ENCODE data around the gene GPX5. TPM values are rescaled to one million over a fixed set of nuclear protein-coding genes. Genes with fewer than 3 reads are reported as not detected.

The GPX5 gene
- total RNA-seq, 2 donors from 2014 or later, result not detected

GRCh38 chr6:28565823-28566526 lies 40.3 kb downstream of the GPX5 start:
- H3K27ac ChIP-seq, result peak overlapping the region in 1 of 4 donors; percentile 34
- intact Hi-C loops (cut with DNase I), result no loop called here
- no peaks in the 10 kb centered on the region for H3K4me1 ChIP-seq
- H3K36me3 ChIP-seq (replicated peaks in 1 of 2; ENCODE audit: insufficient read depth in 1 of 2, low read depth in 2 of 2), result no peaks in the 10 kb centered on the region
- DNase-seq, result no peak
- no peaks in the 10 kb centered on the region for H3K27me3 ChIP-seq
- H3K9me3 ChIP-seq, result no peaks in the 10 kb centered on the region
- WGBS, 2 donors, result 25 to 29% methylated on average over 7 of the region's 7 CpGs
- ATAC-seq, result no peak
- TF ChIP-seq, protein P1, sequence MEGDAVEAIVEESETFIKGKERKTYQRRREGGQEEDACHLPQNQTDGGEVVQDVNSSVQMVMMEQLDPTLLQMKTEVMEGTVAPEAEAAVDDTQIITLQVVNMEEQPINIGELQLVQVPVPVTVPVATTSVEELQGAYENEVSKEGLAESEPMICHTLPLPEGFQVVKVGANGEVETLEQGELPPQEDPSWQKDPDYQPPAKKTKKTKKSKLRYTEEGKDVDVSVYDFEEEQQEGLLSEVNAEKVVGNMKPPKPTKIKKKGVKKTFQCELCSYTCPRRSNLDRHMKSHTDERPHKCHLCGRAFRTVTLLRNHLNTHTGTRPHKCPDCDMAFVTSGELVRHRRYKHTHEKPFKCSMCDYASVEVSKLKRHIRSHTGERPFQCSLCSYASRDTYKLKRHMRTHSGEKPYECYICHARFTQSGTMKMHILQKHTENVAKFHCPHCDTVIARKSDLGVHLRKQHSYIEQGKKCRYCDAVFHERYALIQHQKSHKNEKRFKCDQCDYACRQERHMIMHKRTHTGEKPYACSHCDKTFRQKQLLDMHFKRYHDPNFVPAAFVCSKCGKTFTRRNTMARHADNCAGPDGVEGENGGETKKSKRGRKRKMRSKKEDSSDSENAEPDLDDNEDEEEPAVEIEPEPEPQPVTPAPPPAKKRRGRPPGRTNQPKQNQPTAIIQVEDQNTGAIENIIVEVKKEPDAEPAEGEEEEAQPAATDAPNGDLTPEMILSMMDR (IDR thresholded peaks at IDR 0.05), result no peak
- TF ChIP-seq POLR2A (IDR thresholded peaks at IDR 0.05), result no peak
- H3K4me3 ChIP-seq, result no peak overlapping the region

DNA sequence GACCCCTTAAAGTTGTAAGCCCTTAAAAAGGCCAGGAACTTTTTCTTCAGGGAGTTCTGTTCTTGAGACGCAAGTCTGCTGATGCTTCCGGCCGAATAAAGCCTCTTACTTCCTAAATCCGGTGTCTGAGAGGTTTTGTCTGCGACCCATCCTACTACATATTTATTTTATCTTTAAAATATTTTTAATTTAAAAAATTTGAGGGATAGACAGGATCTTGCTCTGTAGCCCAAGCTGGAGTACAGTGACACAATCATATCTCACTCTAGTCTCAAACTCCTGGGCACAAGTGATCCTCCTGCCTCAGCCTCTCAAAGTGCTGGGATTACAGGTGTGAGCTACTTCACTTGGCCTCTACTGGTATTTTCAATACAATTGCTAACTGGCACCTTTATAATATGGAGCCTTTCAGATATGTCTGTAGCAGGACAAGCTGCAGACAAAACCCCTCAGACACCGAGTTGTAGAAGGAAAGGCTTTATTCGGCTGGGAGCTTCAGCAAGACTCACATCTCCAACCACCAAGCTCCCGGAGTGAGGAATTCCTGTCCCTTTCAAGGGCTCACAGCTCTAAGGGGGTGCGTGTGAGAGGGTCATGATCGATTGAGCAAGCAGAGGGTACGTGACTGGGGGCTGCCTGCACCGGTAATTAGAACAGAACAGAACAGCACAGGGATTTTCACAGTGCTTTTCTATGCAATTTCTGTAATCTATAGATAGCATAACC lies 41.0 kb downstream of the GPX5 start:
- H3K27me3 ChIP-seq, result no peaks in the 10 kb centered on the region
- TF ChIP-seq, protein P1 (IDR thresholded peaks at IDR 0.05), result no peak
- TF ChIP-seq POLR2A (IDR thresholded peaks at IDR 0.05), result no peak
- H3K9me3 ChIP-seq, result no peaks in the 10 kb centered on the region
- no peak overlapping the region for H3K4me3 ChIP-seq
- ATAC-seq (no peak), DNase-seq (no peak)
- intact Hi-C loops (cut with DNase I), result no loop called here
- H3K4me1 ChIP-seq, result no peaks in the 10 kb centered on the region
- peak overlapping the region in 1 of 4 donors; percentile 34 for H3K27ac ChIP-seq
- 80 to 85% methylated on average over 12 of the region's 12 CpGs for WGBS, 2 donors
- H3K36me3 ChIP-seq (replicated peaks in 1 of 2; ENCODE audit: insufficient read depth in 1 of 2, low read depth in 2 of 2), result no peaks in the 10 kb centered on the region

GRCh38 chr6:28567506-28567905 lies 41.8 kb downstream of the GPX5 start:
- ATAC-seq (no peak), DNase-seq (no peak)
- no peaks in the 10 kb centered on the region for H3K36me3 ChIP-seq (replicated peaks in 1 of 2; ENCODE audit: insufficient read depth in 1 of 2, low read depth in 2 of 2)
- intact Hi-C loops (cut with DNase I), result no loop called here
- no peaks in the 10 kb centered on the region for H3K4me1 ChIP-seq
- no peaks in the 10 kb centered on the region for H3K9me3 ChIP-seq
- TF ChIP-seq POLR2A (IDR thresholded peaks at IDR 0.05), result no peak
- TF ChIP-seq, protein P1 (IDR thresholded peaks at IDR 0.05), result no peak
- no peaks in the 10 kb centered on the region for H3K27me3 ChIP-seq
- no peak overlapping the region for H3K4me3 ChIP-seq
- no peak overlapping the region for H3K27ac ChIP-seq

GRCh38 chr6:28568515-28569108 lies 42.9 kb downstream of the GPX5 start:
- Histone ChIP-seq H3K4me1 (no peaks in the 10 kb centered on the region), H3K9me3 (no peaks in the 10 kb centered on the region), H3K4me3 (no peak overlapping the region), H3K36me3 (replicated peaks in 1 of 2; ENCODE audit: insufficient read depth in 1 of 2, low read depth in 2 of 2) (no peaks in the 10 kb centered on the region), H3K27ac (no peak overlapping the region), H3K27me3 (no peaks in the 10 kb centered on the region)
- intact Hi-C loops (cut with DNase I), result no loop called here
- no peak for DNase-seq
- no peak for ATAC-seq
- WGBS, 2 donors, result 91 to 94% methylated on average over 4 of the region's 4 CpGs
- TF ChIP-seq POLR2A (IDR thresholded peaks at IDR 0.05), result no peak
- TF ChIP-seq, protein P1 (IDR thresholded peaks at IDR 0.05), result no peak

Data from body of pancreas (tissue), 4 donors.